Lung (tissue), 12 donors: ENCODE data around the gene TMPRSS3. TPM values are rescaled to one million over a fixed set of nuclear protein-coding genes. Genes with fewer than 3 reads are reported as not detected.

Experiments used
- ATAC-seq: fragments of 200-7000 bp; cut with Tn5 transposase; one replicate; pipeline ENCODE4 v1.9.1; 2020; ENCODE audit warnings: moderate number of reproducible peaks; ENCODE audit not compliant: insufficient read depth, low FRiP score
- DNase-seq, 3 donors: peaks; one replicate each; pipeline ENCODE4 v3.0.0-alpha.2; 2013 to 2017
- H3K27ac ChIP-seq, 2 donors: one replicate each; pipeline ENCODE4 v1.5.1; 2013; ENCODE audit warnings: mild to moderate bottlenecking in 2 of 2, moderate library complexity in 2 of 2, control low read depth in 1 of 2, inconsistent platforms in 1 of 2, low read depth in 1 of 2, low read length in 1 of 2
- H3K27me3 ChIP-seq, 3 donors: one replicate each; pipeline ENCODE4 v1.5.1; 2013; ENCODE audit warnings: low read length in 2 of 3; ENCODE audit not compliant: control insufficient read depth in 3 of 3, insufficient read depth in 3 of 3
- H3K36me3 ChIP-seq, 4 donors: one replicate each; pipeline ENCODE4 v1.5.1; 2013; ENCODE audit warnings: low read length in 4 of 4, mild to moderate bottlenecking in 1 of 4, moderate library complexity in 1 of 4; ENCODE audit not compliant: control insufficient read depth in 4 of 4, insufficient read depth in 4 of 4
- H3K4me1 ChIP-seq, 5 donors: one replicate each; pipeline ENCODE4 v1.5.1; 2013; ENCODE audit warnings: low read length in 5 of 5, mild to moderate bottlenecking in 2 of 5, moderate library complexity in 1 of 5; ENCODE audit not compliant: control insufficient read depth in 5 of 5, insufficient read depth in 5 of 5
- H3K4me3 ChIP-seq: one replicate; pipeline ENCODE4 v1.5.1; 2013; ENCODE audit warnings: mild to moderate bottlenecking, control low read depth, moderate library complexity
- H3K9ac ChIP-seq, 2 donors: one replicate each; pipeline ENCODE4 v1.5.1; 2013; ENCODE audit warnings: low read length in 2 of 2, control low read depth in 1 of 2; ENCODE audit not compliant: insufficient read depth in 1 of 2
- H3K9me3 ChIP-seq, 4 donors: one replicate each; pipeline ENCODE4 v1.5.1; 2013; ENCODE audit warnings: low read length in 3 of 4, mild to moderate bottlenecking in 1 of 4, moderate library complexity in 1 of 4; ENCODE audit not compliant: control insufficient read depth in 4 of 4, insufficient read depth in 3 of 4
- CTCF ChIP-seq: IDR thresholded peaks from 2 replicates; pipeline ENCODE4 v1.5.1; 2012; ENCODE audit warnings: mild to moderate bottlenecking; ENCODE audit errors: control extremely low read depth, extremely low read depth
- WGBS, 2 donors: extraction: QIAGEN DNeasy Blood & Tissue Kit; methylation state at CpG; one replicate each; pipeline ENCODE4 v1.1.7; 2013; 5-methylcytosine and 5-hydroxymethylcytosine counted together
- polyA plus RNA-seq, 2 donors: library from polyadenylated mRNA; stranded (reverse); fragments of 200-250 nt; gene quantifications; one replicate each; pipeline ENCODE4 v1.2.1, GENCODE V29; 2013
- total RNA-seq, 2 donors: library from RNA; depleted of rRNA in 1 of 2; stranded (reverse); fragments of >200 nt in 1 of 2; gene quantifications; one replicate each; pipeline ENCODE4 v1.2.1, GENCODE V29; 2014 to 2021
- donor health status: control.
- donor health status: control.
- donor health status: Bipolar disorder and iron deficiency.
- donor health status: healthy.
- donor health status: DM: yes; HTN: yes; CAD: no.

Gene TMPRSS3
- total and polyA plus RNA-seq, 4 donors: 2.1 to 7.9 (median 4.2) TPM

GRCh38 chr21:42343101-42343500, 52.8 kb downstream of the TMPRSS3 start:
- H3K9ac ChIP-seq: no peak overlapping the region
- ATAC-seq (no peak), DNase-seq (no peak)
- peaks cover 0 to 8% (median under 1%) of the 10 kb centered on the region in 5 donors for H3K4me1 ChIP-seq
- WGBS, 2 donors: 78 to 93% methylated on average over 10 of the region's 10 CpGs
- no peaks in the 10 kb centered on the region for H3K9me3 ChIP-seq
- H3K36me3 ChIP-seq: no peaks in the 10 kb centered on the region
- no peak overlapping the region for H3K27ac ChIP-seq
- TF ChIP-seq CTCF: no peak
- H3K27me3 ChIP-seq: peaks cover 0 to 3% (median 0%) of the 10 kb centered on the region in 3 donors
- H3K4me3 ChIP-seq: no peak overlapping the region

- WGBS, 2 donors: 94 to 96% methylated on average over 15 of the region's 15 CpGs
- H3K27me3 ChIP-seq: peaks cover 0 to 3% (median 0%) of the 10 kb centered on the region in 3 donors
These were observed 53.9 kb downstream of the TMPRSS3 start for GRCh38 chr21:42341776-42342542.

GRCh38 chr21:42340187-42341050, 55.4 kb downstream of the TMPRSS3 start:
- Histone ChIP-seq H3K9ac (no peak overlapping the region), H3K9me3 (no peaks in the 10 kb centered on the region), H3K27me3 (peaks cover 0 to 4% (median 3%) of the 10 kb centered on the region in 3 donors), H3K4me3 (no peak overlapping the region), H3K4me1 (peaks cover 0 to 19% (median 5%) of the 10 kb centered on the region in 5 donors), H3K27ac (no peak overlapping the region), H3K36me3 (no peaks in the 10 kb centered on the region)
- 88 to 89% methylated on average over 24 of the region's 24 CpGs for WGBS, 2 donors
- DNase-seq: no peak
- ATAC-seq: no peak
- no peak for TF ChIP-seq CTCF

More at GRCh38 chr21:42341776-42342542, 53.9 kb downstream of the TMPRSS3 start:
- no peak overlapping the region for H3K27ac ChIP-seq
- no peak overlapping the region for H3K4me3 ChIP-seq
- TF ChIP-seq CTCF: no peak
- H3K9me3 ChIP-seq: no peaks in the 10 kb centered on the region
- DNase-seq (no peak), ATAC-seq (no peak)
- no peak overlapping the region for H3K9ac ChIP-seq
- H3K36me3 ChIP-seq: no peaks in the 10 kb centered on the region
- peaks cover 0 to 12% (median 5%) of the 10 kb centered on the region in 5 donors for H3K4me1 ChIP-seq
